Measurements from ENCODE around the gene SLC27A4. TPM values are rescaled to one million over a fixed set of nuclear protein-coding genes. Genes with fewer than 3 reads are reported as not detected.

Gene SLC27A4
- total RNA-seq, 3 donors from 2014 or later = 36.5 to 46.8 (median 39.9) TPM

GRCh38 chr9:128409978-128410377 is 69.7 kb downstream of the SLC27A4 start:
- Histone ChIP-seq H3K36me3 (ENCODE audit: low read depth) (no peaks in the 10 kb centered on the region), H3K4me3 (no peak overlapping the region), H3K4me1 (ENCODE audit: low read depth) (no peaks in the 10 kb centered on the region), H3K9me3 (no peaks in the 10 kb centered on the region)
- DNase-seq (no peak), ATAC-seq (no peak)
- TF ChIP-seq CTCF (IDR thresholded peaks at IDR 0.05) = no peak
- intact Hi-C loops (cut with DNase I, micrococcal nuclease) = no loop called here

Small RNA genes lying within 50 kb of the gene (microRNA-seq; reads per million reads assigned to microRNA genes)
- gene MIR219B = not detected

Other genes starting within 250 kb of the SLC27A4 start
- 10 to 100 TPM; 65.3 to 99.7 (median 90.6) TPM for gene PTGES2, start 212.8 kb upstream of the SLC27A4 start, total RNA-seq
- gene LCN2, start 191.1 kb upstream of the SLC27A4 start, total RNA-seq = 100 to 1,000 TPM in 1 of 3 donors, 10 to 100 TPM in 2; 16.8 to 456 (median 20.5) TPM
- gene BBLN, start 180.3 kb upstream of the SLC27A4 start, total RNA-seq = 10 to 100 TPM; 33.7 to 46.8 (median 37.6) TPM
- 100 to 1,000 TPM in 2 of 3 donors, 10 to 100 TPM in 1; 88.0 to 176 (median 105) TPM for gene CIZ1, start 149.0 kb upstream of the SLC27A4 start, total RNA-seq
- 10 to 100 TPM in 1 of 3 donors, 1 to 10 TPM in 2; 4.0 to 19.0 (median 6.7) TPM for gene DNM1, start 137.1 kb upstream of the SLC27A4 start, total RNA-seq
- gene GOLGA2, start 64.5 kb upstream of the SLC27A4 start, total RNA-seq = 100 to 1,000 TPM in 1 of 3 donors, 10 to 100 TPM in 2; 90.3 to 118 (median 96.5) TPM
- gene SWI5, start 64.3 kb upstream of the SLC27A4 start, total RNA-seq = 10 to 100 TPM; 10.6 to 13.8 (median 11.5) TPM
- 10 to 100 TPM; 18.8 to 27.5 (median 24.3) TPM for gene TRUB2, start 18.1 kb upstream of the SLC27A4 start, total RNA-seq
- 10 to 100 TPM; 43.2 to 63.9 (median 59.1) TPM for gene COQ4, start 17.7 kb upstream of the SLC27A4 start, total RNA-seq
- 10 to 100 TPM; 49.3 to 57.9 (median 51.8) TPM for gene URM1, start 30.8 kb downstream of the SLC27A4 start, total RNA-seq
- 10 to 100 TPM in 2 of 3 donors, 1 to 10 TPM in 1; 4.1 to 20.9 (median 11.5) TPM for gene CERCAM, start 80.3 kb downstream of the SLC27A4 start, total RNA-seq
- 10 to 100 TPM; 17.1 to 26.1 (median 19.4) TPM for gene ODF2, start 115.5 kb downstream of the SLC27A4 start, total RNA-seq
- gene GLE1, start 164.2 kb downstream of the SLC27A4 start, total RNA-seq = 10 to 100 TPM; 25.7 to 35.0 (median 28.0) TPM
- 100 to 1,000 TPM; 235 to 322 (median 321) TPM for gene SPTAN1, start 212.1 kb downstream of the SLC27A4 start, total RNA-seq

All from mucosa of descending colon (tissue), 3 donors.